Measurements from ENCODE around the gene CCL1.

The CCL1 gene

DNA sequence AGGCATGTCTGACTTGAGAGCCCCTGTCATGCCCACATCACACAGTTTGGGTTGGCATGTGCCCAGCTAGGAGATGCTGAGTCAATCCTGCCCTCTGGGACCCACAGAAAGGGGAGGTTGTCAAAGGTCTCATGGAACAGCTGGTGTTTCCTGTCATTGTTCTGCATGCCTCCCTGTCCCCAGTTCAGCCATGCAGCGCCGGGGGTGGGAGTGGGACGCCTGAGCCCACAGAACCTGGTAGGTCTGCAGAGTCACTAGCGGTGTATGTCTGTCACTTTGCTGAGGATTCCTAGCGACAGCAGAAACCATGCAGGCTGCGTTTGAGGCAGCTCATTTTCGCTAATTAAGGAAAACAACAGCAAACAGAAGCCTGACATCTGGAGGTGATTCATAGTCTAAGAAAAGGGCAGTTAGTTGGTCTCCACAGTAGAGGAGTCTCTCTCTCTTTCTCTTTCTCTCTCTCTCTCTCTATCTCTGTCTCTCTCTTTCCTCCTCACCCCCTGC is 19.6 kb upstream of the CCL1 start:
- no peak for DNase-seq

DNA sequence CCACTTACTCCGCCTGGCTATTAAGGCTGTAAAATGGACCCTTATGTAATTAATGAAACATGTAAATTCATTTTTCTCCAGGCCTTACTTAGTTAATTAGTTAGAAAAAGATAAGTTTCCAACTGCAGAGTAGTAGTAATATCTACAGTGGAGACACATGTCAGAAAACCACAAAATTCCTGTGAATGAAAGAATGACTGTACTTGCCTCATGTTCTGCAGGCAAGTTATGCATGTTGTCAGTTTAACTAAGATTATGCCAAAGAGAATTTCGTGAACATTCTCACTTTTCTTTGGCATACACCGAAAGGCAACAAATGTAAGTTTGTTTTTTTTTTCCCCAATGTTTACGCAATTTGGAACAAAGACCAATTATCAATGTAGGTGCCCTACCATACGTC is 16.8 kb upstream of the CCL1 start:
- no peak for DNase-seq

DNA sequence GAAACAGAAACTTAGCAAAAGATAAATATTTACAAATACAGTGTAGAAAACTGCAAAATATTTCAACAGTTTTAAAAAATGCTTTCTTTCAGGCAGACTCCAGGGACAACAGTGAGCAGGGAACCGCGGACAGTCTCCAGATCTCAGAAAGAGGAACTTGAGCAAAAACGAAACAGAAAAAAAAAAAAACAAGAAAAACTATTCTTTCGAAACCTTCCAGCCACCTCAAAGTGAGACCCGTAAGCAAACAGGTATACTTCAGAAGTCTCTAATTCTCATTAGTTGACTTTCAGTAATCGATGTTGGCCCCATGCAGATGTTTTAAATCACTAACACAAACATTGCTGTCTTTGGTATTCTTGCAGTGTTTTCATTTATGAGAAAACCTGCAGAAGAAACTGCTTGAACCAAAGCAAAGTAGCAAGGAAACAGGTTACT is 15.7 kb upstream of the CCL1 start:
- no peak for DNase-seq

DNA sequence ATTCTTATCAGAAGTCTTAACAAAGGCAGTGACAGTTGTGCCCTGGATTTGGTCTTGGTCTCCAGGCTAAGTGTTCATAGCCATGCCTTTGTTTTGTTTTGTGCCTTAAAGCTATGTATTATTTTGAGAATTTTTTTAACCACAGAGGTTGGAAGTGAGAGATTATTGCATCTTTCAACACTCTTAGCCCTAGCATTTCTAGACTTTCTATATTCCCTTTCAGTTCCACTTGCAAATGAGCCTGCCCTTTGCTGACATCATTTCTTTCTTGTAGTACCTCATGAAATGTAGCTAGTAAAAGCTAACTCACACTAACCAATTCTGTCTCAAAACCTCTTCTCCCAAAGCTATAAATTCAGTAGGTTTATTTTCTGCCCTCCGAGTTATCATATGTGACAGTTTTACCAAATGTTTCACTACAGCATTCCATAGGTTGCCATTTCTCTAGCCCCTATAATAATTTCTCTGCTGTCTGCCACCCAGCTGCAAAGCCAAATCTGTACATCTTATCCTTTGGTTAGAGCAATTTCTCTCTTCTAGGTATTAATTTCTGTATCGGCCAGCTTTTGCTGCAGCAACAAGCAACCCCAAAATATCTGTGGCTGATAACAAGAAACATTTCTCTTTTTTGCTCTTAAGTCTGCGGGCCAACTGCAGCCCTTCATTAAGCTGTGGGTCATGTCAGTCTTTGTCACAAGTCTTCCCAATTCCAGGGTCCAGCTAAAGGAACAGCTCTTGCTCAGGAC is 14.2 kb upstream of the CCL1 start:
- no peak for DNase-seq

DNA sequence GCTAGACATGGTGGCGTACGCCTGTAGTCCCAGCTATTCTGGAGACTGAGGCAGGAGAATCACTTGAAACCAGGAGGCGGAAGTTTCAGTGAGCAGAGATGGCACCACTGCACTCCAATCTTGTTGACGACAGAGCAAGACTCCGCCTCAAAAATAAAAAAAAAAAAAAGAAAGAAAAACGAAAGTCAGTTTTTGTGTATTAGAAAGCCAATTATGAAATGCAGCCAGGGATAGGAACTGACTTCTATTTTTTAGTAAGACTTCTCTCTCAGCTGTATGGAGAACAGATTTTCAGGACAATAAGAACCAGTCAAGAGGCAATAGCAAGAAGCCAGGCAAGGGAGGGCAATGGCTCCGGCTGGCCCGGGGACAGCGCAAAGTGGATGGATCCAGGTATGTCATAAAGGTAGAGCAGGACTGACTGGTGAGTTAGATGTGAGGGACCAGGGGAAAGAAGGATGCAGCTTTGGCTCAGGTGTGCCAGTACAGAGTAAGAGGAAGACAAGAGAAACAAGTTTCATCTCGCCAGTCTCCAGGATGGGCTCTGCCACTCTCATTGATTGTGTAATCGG is 12.5 kb upstream of the CCL1 start:
- no peak for DNase-seq

DNA sequence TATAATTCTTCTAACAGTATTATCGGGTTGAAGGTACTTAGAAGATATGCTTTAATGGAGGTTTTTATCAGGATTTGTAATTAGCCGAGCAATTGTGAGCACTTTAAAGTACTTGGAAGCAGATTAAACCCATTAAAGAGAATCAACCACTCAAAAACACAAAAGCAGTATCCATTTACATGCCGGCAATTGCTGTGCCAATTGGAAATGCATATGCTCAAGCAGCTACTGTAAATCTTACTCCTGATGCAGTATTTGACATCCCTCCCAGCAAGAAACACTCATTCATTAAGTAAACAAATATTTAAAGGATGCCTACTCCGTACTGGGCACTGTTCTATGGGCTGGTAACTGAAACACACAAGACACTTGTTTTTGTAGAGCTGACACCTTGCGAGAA is 11.4 kb upstream of the CCL1 start:
- DNase-seq, result no peak

DNA sequence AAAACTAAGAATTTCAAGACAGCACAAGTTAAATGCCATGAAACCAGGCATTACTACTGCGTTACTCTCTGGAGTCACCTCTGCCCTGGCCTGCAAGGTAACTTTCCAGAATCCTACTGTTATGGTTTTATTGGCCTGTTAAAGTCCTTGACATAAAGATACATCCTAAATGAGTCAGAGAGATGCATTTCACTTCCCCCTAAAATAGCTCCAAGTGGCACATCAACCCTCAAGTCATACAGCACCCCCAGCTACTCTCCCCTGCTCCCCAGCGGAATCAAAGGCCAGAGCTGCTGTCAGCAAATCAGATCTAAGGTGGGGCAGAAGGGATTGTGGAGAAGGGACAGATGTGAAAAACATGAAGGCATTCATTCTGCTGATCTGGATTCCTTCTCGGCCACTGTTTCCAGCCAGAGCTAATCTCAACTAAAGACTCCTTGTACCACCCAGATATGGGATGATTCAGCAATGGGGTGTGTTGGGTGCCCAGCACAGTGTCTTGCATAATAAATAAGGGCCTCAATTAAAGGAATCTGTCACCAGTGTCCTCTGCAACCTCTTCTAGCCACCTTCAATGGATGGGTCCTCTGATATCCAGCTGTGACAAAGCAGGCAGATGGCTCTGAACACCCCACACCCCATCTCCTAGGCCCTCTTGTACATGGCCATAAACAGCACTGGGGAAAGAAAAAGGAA is 8.5 kb upstream of the CCL1 start:
- DNase-seq, result no peak

DNA sequence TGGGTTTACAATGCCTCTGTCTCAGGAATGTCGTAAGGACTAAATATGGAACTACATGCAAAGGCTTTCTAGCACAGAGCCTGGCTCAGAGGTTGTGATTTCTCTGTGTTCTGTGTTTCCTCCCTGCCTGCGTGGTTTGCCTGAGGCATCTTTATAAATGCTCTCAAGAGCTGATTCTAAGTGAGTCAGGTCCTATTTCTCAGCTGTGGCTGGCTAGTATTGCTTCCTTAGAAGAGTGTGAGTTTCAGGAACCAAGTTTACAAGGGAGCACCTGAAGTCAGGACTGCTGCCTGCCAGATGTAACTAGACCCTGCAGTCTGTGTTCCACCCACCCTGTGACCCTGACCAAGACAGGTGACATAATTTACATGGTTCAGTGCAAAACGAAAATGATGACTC is 8.0 kb upstream of the CCL1 start:
- DNase-seq, result no peak

DNA sequence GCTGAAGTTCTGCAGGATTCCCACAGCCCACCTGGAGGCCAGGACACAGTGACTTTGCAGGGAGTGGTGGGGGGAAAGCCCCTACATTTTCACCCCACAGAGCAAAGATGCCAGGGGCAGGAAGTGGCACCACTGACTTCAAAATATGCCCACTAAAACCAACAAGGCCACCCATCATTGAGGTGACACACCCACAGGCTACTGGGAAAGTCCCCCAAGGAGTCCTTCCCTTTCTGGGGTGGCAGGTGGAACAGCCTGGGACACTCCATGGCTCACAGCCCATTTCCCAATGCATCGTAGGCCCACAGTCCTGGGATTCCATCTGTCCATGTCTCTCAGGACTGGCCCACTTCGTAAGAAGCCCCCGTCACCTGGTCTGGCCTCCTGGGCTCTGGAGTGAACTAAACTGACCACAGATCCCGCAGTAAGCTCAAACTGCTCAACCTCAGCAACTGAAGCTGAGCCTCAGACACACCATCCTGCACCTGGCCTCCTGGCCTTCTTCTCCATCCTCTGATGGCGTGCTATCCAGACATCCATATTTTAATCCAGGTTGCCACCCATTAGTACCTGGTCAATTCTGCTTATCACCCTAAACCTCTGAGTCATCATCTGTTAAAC is 7.5 kb upstream of the CCL1 start:
- no peak for DNase-seq

DNA sequence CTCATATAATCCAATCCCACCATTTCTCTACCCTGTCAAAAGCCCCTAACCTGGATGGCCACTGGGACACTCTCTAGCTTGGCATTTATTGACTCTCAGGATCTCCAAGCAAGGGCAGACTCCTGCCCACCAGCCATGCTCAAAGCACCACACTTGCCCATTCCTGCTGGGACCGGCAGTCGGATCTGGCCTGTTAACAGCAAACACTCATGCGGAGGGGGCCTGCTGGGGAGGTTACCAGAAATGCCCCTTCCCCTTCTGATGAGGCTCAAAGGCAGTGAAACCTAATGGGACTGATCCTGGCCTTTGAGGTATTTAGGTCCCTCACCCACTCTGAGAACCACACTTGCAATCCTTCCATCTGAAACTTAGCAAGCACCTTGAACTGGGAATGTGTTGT is 6.5 kb upstream of the CCL1 start:
- DNase-seq, result no peak

DNA sequence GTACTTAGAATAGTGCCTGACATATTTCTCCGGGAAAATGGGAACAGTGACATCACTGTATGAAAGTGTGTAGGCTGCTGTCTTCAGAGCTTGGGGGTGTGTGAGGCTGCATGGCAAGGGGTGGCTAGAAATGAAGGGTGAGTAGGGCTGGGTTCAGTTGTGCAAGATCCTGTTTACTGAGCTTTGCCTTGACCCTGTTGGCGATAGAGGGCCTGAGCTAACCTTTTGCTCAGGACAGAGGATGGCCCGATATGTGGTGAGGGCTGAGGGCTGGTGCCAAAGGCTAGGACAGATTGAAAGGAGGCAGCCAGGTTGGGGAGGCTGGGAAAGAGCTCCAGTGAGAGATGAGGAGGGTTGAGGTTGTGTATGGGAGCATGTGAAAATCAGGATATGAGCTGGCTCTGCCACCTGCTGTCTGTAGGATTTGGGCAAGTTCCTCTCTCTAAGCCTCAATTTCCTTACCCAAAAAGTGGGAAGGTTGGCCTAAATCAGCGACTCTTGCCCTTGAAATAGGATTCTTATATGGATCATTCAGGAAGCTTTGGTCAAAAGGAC is 6.0 kb upstream of the CCL1 start:
- DNase-seq, result no peak

DNA sequence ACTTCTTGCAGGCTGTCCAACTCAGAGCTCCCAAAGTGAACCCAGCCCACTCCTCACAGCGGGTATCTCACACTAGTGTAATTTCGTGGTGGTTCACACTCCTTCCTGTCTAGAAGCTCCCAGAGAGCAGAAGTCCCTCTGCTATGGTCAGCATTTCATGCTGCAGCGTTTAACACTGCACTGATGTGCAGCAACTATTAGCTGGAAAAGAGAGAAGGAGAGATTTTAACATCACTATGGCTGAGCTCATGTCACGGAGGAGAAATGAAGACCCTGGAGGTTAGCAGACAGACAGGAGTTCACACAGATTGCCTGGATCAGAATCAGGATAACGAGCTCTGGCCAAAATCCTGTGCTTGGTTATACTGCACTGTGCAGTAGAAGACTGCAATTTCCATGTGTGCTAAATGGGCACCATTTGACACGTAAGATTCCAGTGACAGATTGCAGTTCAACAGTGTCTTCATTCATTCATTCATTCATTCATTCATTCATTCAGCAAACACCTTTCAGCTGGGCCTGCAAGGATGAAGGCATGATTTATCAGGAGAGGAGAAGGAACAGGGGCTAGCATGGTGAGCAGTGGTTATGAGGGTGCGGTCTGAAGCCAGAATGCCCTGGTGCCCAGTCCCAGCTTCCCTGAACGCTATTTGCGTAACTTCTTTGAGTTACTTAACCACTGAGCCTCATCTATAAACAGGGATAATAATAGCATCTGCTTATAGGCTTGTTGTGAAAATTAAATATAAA is 5.3 kb upstream of the CCL1 start:
- no peak for DNase-seq

DNA sequence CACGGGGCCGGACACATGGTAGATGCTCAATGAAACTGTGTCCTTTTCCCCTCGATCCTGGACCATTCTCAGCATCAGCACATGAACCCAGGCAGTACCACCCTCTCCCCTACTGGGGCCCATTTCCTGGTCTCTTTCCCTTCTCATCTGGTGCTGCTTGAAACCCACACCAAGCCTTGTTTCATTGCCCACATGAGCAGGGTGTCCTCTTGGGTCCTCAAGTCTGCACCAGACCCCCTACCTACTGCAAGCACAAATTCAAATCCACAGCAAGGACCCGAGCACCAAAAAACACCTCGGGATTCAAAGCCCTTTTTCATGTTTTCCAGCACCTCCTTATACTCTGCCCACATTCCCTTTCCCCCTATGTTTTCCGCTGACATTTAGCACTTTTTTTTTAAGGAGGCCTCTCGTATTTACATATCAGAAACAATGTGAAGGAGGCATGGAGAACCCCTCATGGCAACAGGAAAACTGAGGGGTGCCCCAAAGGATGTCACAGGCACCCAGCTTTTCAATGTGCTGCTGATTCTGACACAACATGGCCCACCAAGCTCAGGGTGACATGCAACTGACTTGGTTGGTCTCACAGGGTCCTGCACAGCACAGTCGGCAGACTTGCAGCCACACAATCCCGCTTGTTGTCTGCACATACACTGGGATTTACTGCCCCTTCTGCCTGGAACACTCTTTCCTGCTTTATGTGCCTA is 4.6 kb upstream of the CCL1 start:
- DNase-seq, result no peak

DNA sequence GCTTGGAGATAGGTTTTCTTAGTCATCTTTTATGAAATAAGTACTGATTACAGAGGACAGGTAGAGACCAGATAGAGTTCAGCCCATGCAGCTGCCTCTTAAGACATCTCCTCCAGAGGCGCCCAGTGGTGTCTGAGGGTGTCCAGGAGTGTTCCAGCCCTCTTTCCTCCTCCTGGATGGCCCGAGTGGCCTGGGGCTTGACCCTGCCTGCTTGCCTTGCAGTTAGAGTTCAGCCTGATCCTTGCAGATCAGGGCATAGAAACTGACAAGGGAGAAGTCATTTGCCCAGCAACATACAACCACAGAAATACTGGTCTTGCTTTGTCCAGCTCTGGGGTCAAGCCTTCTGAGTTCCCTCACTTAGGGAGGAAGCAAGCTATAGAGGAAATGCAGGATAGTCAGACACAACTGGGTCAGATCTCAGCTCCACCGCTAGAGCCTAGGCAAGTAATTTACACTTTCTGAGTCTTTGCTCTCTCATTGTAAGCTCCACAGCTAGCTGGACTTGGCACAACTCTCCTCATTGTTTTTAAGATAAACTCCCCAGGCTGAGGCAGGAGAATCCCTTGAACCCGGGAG is 3.6 kb upstream of the CCL1 start:
- no peak for DNase-seq

DNA sequence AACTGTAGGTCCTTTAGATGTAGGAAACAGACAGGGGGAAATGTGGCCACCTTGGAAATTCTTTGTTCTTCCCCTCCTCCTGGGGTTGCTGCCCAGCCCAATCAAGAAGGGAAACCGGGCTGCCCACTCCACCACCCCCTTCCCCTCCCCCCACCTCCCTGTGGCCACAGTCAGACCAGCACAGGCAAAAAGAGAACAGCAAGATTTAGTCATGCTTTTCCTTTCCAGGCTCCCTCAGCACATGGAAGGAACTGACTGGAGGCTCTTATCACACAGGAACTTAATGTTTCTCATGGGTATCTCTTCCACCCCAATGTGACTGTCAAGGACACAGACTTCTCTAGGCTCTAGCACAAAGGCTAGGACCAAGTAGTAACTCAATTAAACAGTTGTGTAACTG is 3.0 kb upstream of the CCL1 start:
- DNase-seq, result no peak

DNA sequence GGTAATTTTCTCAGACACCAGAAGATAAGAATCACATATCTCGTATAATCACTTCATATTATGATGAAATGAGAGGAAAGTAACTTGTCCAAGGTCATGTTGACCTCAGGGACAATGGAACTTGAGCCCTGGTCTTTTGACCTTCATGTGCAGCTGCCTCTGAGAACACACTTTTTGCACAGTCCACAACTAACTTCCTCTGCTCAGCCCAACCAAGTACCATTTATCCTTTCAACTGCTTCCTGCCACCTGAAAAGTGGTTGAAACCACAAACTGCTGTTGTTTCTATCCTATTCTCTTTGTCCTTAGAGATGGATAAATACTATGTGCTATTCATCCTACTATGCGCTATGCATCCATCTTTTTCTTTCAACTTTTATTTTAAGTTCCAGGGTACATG is 2.3 kb upstream of the CCL1 start:
- DNase-seq, result no peak

DNA sequence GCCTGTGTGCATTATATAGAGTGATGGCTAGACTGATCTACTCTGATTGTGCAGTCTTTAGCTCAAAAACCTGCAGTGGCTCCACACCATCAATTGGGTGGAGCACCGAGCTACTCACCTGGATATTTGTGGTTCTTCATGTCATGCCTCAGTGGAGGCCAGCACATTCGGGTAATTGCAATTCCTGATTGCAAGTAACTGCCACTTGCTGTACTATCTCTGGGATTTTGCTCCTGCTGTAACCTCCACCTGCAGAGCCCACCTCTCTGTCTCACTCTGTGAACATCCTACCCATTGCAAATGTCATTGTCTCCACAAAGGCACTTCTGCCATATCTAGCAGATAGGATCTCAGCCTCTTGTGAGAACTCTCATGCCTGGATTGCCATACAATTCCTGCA is 1.7 kb upstream of the CCL1 start:
- DNase-seq, result no peak

DNA sequence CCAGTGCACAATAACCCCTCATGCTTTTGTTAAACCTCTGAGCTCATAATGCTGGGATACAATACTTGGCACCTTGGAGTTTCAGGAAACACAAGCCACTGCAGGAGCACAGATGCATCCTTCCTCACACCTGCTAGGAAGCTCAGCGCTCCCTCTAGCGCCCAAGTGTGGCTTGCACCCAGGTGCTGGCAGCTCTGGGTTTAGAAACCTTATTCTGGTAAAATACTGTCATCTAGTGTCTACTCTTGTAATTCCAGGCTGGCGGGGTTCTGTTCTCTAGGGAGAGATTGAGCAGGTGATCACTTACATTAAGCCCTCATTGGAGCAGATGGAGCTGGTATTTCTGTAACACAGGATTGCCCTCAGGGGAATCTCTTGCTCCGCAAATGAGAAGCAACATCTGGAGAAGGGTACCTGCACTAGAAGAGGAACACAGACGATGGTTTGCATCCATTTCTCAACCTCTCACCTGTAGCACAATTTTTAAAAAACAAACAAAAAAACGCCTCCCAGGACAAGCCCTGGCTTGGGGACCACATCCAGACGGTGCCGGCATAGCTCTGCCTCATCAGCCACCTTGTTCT is 1.5 kb downstream of the CCL1 start:
- peak; percentile 27 to 32 for DNase-seq

DNA sequence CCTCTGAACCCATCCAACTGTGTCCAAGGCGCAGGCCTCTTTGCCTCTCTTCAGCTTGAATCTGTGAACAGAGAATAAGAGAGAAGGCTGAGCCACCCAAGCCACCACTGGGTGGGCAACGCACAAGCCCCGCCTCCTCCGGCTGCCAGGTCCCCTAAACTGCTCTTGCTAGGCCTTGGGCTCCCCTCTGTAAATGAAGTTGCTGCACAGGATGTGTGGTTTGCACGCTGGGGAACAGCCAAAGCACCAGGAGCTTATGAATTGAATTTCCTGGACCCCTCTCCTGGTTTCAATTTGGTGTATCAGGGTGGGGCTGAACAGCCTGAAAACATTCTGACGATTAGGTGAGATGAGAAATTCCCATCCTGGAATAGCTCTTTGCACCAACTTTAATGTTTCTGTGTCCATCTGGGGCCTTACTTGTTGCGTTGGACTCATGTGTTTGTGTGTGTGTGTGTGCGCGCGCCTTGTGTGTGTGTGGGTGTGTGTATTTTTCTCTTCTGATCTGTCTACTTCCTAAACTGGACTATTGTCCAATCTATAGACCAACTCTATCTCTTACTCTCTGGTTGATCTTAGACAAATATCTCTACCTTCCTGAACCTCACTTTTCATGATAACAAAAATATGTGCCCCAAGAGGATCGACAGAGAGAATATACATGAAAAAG is 2.3 kb downstream of the CCL1 start:
- no peak for DNase-seq

DNA sequence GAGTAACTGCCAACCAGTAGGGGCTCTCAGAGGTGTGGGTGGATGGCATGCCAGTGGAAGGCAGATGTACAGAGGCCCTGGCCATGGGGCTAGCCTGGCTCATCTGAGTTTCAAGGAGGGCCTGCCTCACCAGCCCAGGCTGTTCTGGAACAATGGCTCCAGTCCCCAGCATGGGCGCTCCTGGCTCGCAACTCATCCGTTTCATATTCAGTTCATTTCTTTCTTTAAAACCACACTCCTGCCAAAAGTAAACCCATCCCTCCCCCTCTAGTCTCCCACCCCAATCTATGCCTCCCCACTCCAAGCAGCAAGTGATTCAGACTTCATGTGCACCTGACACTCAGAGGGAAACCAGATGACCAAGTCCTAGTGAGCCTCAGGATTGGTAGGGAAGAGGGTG is 4.4 kb downstream of the CCL1 start:
- no peak for DNase-seq

DNA sequence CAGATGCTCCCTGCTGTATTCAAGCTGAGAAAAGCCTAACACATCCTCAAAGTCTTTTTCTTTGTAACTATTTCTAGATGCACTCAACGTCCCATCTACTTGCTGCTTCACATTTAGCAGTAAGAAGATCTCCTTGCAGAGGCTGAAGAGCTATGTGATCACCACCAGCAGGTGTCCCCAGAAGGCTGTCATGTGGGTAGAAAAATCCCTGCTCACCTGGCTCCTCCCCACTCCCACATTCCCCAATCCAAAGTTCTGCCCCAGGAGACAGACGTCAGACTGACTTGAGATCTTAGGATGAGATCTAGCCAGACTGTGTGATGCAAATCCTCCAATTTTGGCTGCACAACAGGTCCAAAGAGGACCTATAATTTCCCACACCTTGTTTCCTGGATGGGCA is 5.6 kb downstream of the CCL1 start:
- no peak for DNase-seq
